Vagina (tissue), 2 donors: Measurements from ENCODE around the gene KRTAP16-1. TPM values are rescaled to one million over a fixed set of nuclear protein-coding genes. Genes with fewer than 3 reads are reported as not detected.
"Not testable (repeated sequence)": the region's sequence is repeated elsewhere in the genome, so short reads cannot be mapped to it uniquely, and the experiment has no call there.

ENCODE experiments used
- DNase-seq, 2 donors: peaks; one replicate each; pipeline ENCODE4 v3.0.0-alpha.2; 2017; ENCODE audit errors: extremely low spot score in 2 of 2
- H3K27ac ChIP-seq: fragments of 200-600 bp; sonication (generic); one replicate; pipeline ENCODE4 v1.5.1; 2019
- H3K27me3 ChIP-seq: fragments of 200-600 bp; sonication (generic); one replicate; pipeline ENCODE4 v1.5.1; 2019
- H3K36me3 ChIP-seq, 2 donors: fragments of 200-600 bp; sonication (generic); one replicate each; pipeline ENCODE4 v1.5.1; 2017 to 2019
- H3K4me1 ChIP-seq: fragments of 200-600 bp; sonication (generic); one replicate; pipeline ENCODE4 v1.5.1; 2019
- H3K4me3 ChIP-seq, 2 donors: fragments of 200-600 bp; sonication (generic); 1 replicate in 1 of 2; 2 replicates in 1 of 2; pipeline ENCODE4 v1.5.1; 2016 to 2019
- H3K9me3 ChIP-seq: fragments of 200-600 bp; sonication (generic); one replicate; pipeline ENCODE4 v1.5.1; 2019
- POLR2A ChIP-seq, 2 donors: fragments of 450-650 bp; IDR thresholded peaks; one replicate each; pipeline ENCODE4 v1.6.1; 2017; ENCODE audit warnings: antibody characterized with exemption in 2 of 2, mild to moderate bottlenecking in 2 of 2, moderate library complexity in 2 of 2
- POLR2AphosphoS5 ChIP-seq, 2 donors: sonication (generic); formaldehyde crosslinking; IDR thresholded peaks; one replicate each; pipeline ENCODE4 v1.9.0; 2017; ENCODE audit warnings: antibody characterized with exemption in 2 of 2, mild to moderate bottlenecking in 2 of 2, low read depth in 1 of 2; ENCODE audit not compliant: insufficient read depth in 1 of 2
- intact Hi-C: fragments of 100-400 bp; cut with DNase I; formaldehyde crosslinking; loops from one replicate; pipeline ENCODE4 v1.15.1; 2023
- total RNA-seq: library from RNA; depleted of rRNA; stranded (reverse); fragments of >200 nt; gene quantifications from one replicate; pipeline ENCODE4 v1.2.3, GENCODE V29; 2016
- TF ChIP-seq, protein P1 (sequence below), 3 experiments: fragments of 450-650 bp in 2 of 3; fragments of 200-600 bp in 1 of 3; sonication (generic) in 1 of 3; IDR thresholded peaks; one replicate each; pipeline ENCODE4 v1.5.1; 2017 to 2019; ENCODE audit warnings: antibody characterized with exemption in 3 of 3, mild to moderate bottlenecking in 2 of 3, moderate library complexity in 2 of 3

Gene KRTAP16-1, protein sequence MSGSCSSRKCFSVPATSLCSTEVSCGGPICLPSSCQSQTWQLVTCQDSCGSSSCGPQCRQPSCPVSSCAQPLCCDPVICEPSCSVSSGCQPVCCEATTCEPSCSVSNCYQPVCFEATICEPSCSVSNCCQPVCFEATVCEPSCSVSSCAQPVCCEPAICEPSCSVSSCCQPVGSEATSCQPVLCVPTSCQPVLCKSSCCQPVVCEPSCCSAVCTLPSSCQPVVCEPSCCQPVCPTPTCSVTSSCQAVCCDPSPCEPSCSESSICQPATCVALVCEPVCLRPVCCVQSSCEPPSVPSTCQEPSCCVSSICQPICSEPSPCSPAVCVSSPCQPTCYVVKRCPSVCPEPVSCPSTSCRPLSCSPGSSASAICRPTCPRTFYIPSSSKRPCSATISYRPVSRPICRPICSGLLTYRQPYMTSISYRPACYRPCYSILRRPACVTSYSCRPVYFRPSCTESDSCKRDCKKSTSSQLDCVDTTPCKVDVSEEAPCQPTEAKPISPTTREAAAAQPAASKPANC
- total RNA-seq, result not detected

DNA sequence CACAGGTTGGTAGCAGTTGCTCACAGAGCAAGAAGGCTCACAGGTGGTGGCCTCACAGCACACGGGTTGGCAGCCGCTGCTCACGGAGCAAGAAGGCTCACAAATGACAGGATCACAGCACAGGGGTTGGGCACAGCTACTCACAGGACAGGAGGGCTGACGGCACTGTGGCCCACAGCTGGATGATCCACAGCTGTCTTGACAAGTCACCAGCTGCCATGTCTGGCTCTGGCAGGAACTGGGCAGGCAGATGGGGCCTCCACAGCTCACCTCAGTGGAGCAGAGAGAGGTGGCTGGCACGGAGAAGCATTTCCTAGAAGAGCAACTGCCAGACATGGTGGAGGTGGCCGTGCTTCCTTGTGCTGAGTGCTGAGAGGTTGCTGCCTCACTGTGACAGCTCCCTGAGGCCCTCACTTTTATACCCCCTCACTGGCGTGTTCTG is at the start of gene KRTAP16-1:
Gene KRTAP16-1, minus strand, starts transcription at position 392 of the 442 bp plus-strand sequence. Its CDS starts 56 bp downstream, at position 336.
- H3K4me3 ChIP-seq, result no peak within 1 kb of the TSS
- peaks cover 19% of the 10 kb centered on the region for H3K4me1 ChIP-seq
- H3K9me3 ChIP-seq, result no peaks in the 10 kb centered on the region
- H3K36me3 ChIP-seq, result no peaks in the 10 kb centered on the region
- intact Hi-C loops, result no loop called here
- TF ChIP-seq, protein P1, sequence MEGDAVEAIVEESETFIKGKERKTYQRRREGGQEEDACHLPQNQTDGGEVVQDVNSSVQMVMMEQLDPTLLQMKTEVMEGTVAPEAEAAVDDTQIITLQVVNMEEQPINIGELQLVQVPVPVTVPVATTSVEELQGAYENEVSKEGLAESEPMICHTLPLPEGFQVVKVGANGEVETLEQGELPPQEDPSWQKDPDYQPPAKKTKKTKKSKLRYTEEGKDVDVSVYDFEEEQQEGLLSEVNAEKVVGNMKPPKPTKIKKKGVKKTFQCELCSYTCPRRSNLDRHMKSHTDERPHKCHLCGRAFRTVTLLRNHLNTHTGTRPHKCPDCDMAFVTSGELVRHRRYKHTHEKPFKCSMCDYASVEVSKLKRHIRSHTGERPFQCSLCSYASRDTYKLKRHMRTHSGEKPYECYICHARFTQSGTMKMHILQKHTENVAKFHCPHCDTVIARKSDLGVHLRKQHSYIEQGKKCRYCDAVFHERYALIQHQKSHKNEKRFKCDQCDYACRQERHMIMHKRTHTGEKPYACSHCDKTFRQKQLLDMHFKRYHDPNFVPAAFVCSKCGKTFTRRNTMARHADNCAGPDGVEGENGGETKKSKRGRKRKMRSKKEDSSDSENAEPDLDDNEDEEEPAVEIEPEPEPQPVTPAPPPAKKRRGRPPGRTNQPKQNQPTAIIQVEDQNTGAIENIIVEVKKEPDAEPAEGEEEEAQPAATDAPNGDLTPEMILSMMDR (IDR thresholded peaks at IDR 0.05), result no peak
- TF ChIP-seq POLR2A (IDR thresholded peaks at IDR 0.05), result no peak
- no peak within 1 kb of the TSS for H3K27ac ChIP-seq
- no peak for DNase-seq
- H3K27me3 ChIP-seq, result no peaks in the 10 kb centered on the region

DNA sequence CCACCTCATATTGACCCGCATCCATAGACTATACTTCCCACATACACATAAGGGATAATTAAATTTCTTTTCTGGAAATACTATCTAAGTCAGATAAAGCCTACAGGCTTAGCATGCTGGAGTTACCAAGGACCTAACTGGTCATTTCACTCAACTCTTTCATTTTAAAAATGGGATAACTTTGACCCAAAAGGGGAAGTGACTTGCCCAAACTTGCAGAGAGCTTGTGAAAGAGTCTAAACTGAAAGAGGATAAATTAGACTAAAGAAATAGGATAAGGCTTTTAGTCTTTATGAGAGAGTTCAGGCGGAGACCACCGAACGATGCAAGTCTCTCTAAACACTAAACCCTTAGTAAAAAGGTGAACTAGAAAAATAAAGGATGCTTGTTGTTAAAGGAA is 45.4 kb upstream of the KRTAP16-1 start:
- no peaks in the 10 kb centered on the region for H3K4me1 ChIP-seq
- no peaks in the 10 kb centered on the region for H3K36me3 ChIP-seq
- H3K4me3 ChIP-seq, result no peak overlapping the region
- H3K27me3 ChIP-seq, result no peaks in the 10 kb centered on the region
- no peaks in the 10 kb centered on the region for H3K9me3 ChIP-seq
- no peak for DNase-seq
- no peak overlapping the region for H3K27ac ChIP-seq
- intact Hi-C loops, result no loop called here
- TF ChIP-seq POLR2AphosphoS5 (IDR thresholded peaks at IDR 0.05; ENCODE audit: insufficient read depth in 1 of 2, low read depth in 1 of 2) (no peak), POLR2A (IDR thresholded peaks at IDR 0.05) (no peak)
- TF ChIP-seq, protein P1 (IDR thresholded peaks at IDR 0.05), result no peak

DNA sequence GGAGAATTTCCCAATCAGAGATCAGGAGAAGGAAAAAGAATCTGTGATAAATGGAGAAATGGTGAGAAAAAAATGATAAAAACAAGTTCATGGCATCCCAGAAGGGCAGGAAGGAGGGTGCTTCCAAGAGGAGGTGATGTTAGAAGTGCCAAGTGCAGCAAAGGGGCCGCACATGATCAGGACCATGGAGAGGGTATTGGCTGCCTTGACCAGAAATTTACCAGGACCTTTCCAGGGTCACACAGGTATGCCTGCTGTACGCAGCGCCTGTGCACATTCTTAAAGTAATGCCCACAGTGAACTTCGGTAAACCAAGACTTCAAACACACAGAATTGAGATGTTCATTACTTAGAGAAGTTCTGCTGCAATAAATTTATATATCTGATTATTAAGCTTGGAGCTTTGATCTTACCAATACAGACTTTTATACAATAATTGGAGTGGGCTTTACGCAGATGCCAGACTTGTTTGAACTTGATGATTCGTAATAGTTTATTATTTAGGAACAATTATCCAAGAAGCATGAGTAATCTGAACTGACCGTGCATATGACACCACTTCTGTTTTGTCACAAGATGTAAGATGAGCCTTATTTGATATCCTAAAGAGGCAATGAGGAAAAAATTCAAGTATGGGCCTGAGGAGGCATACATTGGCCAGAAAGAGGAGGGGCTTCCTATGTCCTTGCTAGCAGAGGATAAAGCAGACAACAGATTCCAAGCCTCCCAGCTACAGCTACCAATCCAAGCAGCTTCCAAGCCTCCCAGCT is 43.7 kb upstream of the KRTAP16-1 start:
- H3K36me3 ChIP-seq, result no peaks in the 10 kb centered on the region
- TF ChIP-seq, protein P1 (IDR thresholded peaks at IDR 0.05), result no peak
- TF ChIP-seq POLR2A (IDR thresholded peaks at IDR 0.05) (no peak), POLR2AphosphoS5 (IDR thresholded peaks at IDR 0.05; ENCODE audit: insufficient read depth in 1 of 2, low read depth in 1 of 2) (no peak)
- intact Hi-C loops, result no loop called here
- no peak overlapping the region for H3K27ac ChIP-seq
- DNase-seq, result no peak
- no peaks in the 10 kb centered on the region for H3K27me3 ChIP-seq
- peaks cover 5% of the 10 kb centered on the region for H3K4me1 ChIP-seq
- H3K9me3 ChIP-seq, result no peaks in the 10 kb centered on the region
- no peak overlapping the region for H3K4me3 ChIP-seq

DNA sequence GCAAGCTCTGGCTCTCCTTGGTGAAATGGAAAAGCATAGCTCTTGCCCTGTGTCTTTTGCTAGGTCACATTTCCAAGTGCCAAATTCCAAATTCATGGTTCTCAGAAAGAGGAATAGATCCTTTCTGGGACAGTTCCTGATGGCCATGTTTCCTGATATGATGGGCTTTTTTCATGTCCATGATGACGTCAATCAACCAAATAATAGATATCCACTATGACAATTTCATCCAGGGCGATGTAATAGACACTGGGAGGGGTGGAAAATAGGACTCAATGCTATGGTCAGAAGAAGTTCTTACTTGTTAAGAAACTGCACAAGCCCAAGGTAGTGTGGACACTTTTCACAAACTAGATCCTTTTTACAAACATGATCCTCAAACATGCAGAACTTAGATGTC is 42.1 kb upstream of the KRTAP16-1 start:
- Histone ChIP-seq H3K4me1 (peaks cover 5% of the 10 kb centered on the region), H3K27ac (no peak overlapping the region), H3K9me3 (no peaks in the 10 kb centered on the region), H3K36me3 (no peaks in the 10 kb centered on the region), H3K27me3 (no peaks in the 10 kb centered on the region), H3K4me3 (no peak overlapping the region)
- intact Hi-C loops, result no loop called here
- TF ChIP-seq POLR2AphosphoS5 (IDR thresholded peaks at IDR 0.05; ENCODE audit: insufficient read depth in 1 of 2, low read depth in 1 of 2) (no peak), POLR2A (IDR thresholded peaks at IDR 0.05) (no peak)
- TF ChIP-seq, protein P1 (IDR thresholded peaks at IDR 0.05), result no peak
- no peak for DNase-seq

DNA sequence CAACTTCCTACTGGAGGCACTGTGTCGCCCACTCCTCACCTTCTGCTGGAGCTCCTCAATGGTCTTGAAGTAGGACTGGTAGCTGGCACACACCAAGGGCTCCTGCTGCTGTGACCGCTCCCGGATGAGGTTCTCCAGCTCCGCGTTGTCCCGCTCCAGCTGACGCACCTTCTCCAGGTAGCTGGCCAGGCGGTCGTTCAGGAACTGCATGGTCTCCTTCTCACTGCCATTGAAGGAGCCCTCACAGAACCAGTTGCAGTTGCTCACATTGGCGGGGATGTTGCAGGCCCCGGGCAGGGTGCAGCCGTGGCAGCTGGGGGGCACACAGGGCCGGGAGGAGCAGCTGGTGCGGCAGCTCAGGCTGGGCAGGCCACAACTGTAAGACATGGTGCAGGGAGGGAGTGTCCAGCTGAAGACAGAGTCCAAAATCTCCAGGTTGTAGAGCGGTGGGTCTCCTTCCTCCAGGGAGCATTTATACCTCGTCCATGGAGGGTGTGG is 41.3 kb upstream of the KRTAP16-1 start, which contains the start of gene KRT33A:
Gene KRT33A, minus strand, starts transcription at position 448 of the 498 bp plus-strand sequence. Its CDS starts 61 bp downstream, at position 387.
- H3K4me1 ChIP-seq, intact Hi-C loops, H3K27me3 ChIP-seq: not testable (repeated sequence)

More for the DNA sequence above, 41.3 kb upstream of the KRTAP16-1 start, which contains the start of gene KRT33A:
- not testable (repeated sequence) for H3K9me3 ChIP-seq, H3K36me3 ChIP-seq, DNase-seq, H3K27ac ChIP-seq, H3K4me3 ChIP-seq
